HepG2 (cell line): ENCODE data around the gene ASB16. TPM values are rescaled to one million over a fixed set of nuclear protein-coding genes. Genes with fewer than 3 reads are reported as not detected.
A peak's percentile ranks its signal among the peaks of the same experiment; 100 is the strongest.

ENCODE experiments used
- CSRNP1 ChIP-seq: sonication (generic); formaldehyde crosslinking; IDR thresholded peaks from 2 replicates; pipeline ENCODE4 v1.8.1; 2023; ENCODE audit warnings: mild to moderate bottlenecking, missing genetic modification reagents
- FOXK2 ChIP-seq: fragments of 450-650 bp; IDR thresholded peaks from 2 replicates; pipeline ENCODE4 v1.6.1; 2016
- HMGXB3 ChIP-seq: sonication (generic); formaldehyde crosslinking; IDR thresholded peaks from 2 replicates; pipeline ENCODE4 v1.4.0; 2020; ENCODE audit warnings: missing genetic modification reagents, borderline replicate concordance
- ISL2 ChIP-seq: sonication (generic); formaldehyde crosslinking; IDR thresholded peaks from 2 replicates; pipeline ENCODE4 v1.5.0; 2020; ENCODE audit warnings: missing genetic modification reagents
- MEF2D ChIP-seq: sonication (generic); formaldehyde crosslinking; IDR thresholded peaks from 2 replicates; pipeline ENCODE4 v1.5.1; 2020; ENCODE audit warnings: mild to moderate bottlenecking, missing genetic modification reagents
- NCOA1 ChIP-seq: sonication (generic); formaldehyde crosslinking; IDR thresholded peaks from 2 replicates; pipeline ENCODE4 v1.9.0; 2021; ENCODE audit warnings: missing genetic modification reagents
- NFATC3 ChIP-seq: sonication (generic); formaldehyde crosslinking; IDR thresholded peaks from 2 replicates; pipeline ENCODE4 v1.5.1; 2020; ENCODE audit warnings: mild to moderate bottlenecking, missing genetic modification reagents
- NR0B2 ChIP-seq: sonication (generic); formaldehyde crosslinking; IDR thresholded peaks from 2 replicates; pipeline ENCODE4 v1.4.0; 2020; ENCODE audit warnings: mild to moderate bottlenecking, missing genetic modification reagents
- STAT5B ChIP-seq: sonication (generic); formaldehyde crosslinking; IDR thresholded peaks from 2 replicates; pipeline ENCODE4 v1.4.0; 2020; ENCODE audit warnings: missing genetic modification reagents
- TRAFD1 ChIP-seq: sonication (generic); formaldehyde crosslinking; IDR thresholded peaks from 2 replicates; pipeline ENCODE4 v1.5.1; 2020; ENCODE audit warnings: missing genetic modification reagents, mild to moderate bottlenecking, borderline replicate concordance
- ZBTB37 ChIP-seq: sonication (generic); formaldehyde crosslinking; IDR thresholded peaks from 2 replicates; pipeline ENCODE4 v1.4.0; 2020; ENCODE audit warnings: mild to moderate bottlenecking, missing genetic modification reagents
- ZFYVE20 ChIP-seq: sonication (generic); formaldehyde crosslinking; IDR thresholded peaks from 2 replicates; pipeline ENCODE4 v1.8.0; 2023; ENCODE audit warnings: low read depth, mild to moderate bottlenecking, moderate library complexity, missing genetic modification reagents, borderline replicate concordance
- ZNF12 ChIP-seq: sonication (generic); formaldehyde crosslinking; IDR thresholded peaks from 2 replicates; pipeline ENCODE4 v1.5.0; 2020; ENCODE audit warnings: missing genetic modification reagents
- ZNF362 ChIP-seq: sonication (generic); formaldehyde crosslinking; IDR thresholded peaks from 2 replicates; pipeline ENCODE4 v1.4.0; 2020; ENCODE audit warnings: missing genetic modification reagents, mild to moderate bottlenecking, borderline replicate concordance
- ZNF589 ChIP-seq: sonication (generic); formaldehyde crosslinking; conservative IDR thresholded peaks from 2 replicates; pipeline ENCODE4 v1.8.0; 2022; ENCODE audit warnings: mild to moderate bottlenecking, moderate library complexity, missing genetic modification reagents
- ZNF780A ChIP-seq: sonication (generic); formaldehyde crosslinking; IDR thresholded peaks from 2 replicates; pipeline ENCODE4 v1.8.0; 2022; ENCODE audit warnings: mild to moderate bottlenecking, missing genetic modification reagents, moderate library complexity
- ZNF784 ChIP-seq: sonication (generic); formaldehyde crosslinking; IDR thresholded peaks from 2 replicates; pipeline ENCODE4 v1.5.1; 2020; ENCODE audit warnings: missing genetic modification reagents, mild to moderate bottlenecking, borderline replicate concordance
- polyA plus RNA-seq, 8 experiments: library from polyadenylated mRNA; depleted of rRNA in 3 of 8; stranded (reverse) in 7 of 8; unstranded in 1 of 8; fragments of >200 nt; fragmentation: Illumina TruSeq in 4 of 8; extraction: Trizol in 4 of 8; gene quantifications; 2 replicates each; pipeline versions ENCODE4 v1.2.1 to v1.2.3, GENCODE V29; 2011 to 2016; ENCODE audit warnings: low read depth in 4 of 8, missing spikeins in 1 of 8, mixed read lengths in 1 of 8; ENCODE audit not compliant: insufficient read depth in 1 of 8
- total RNA-seq, 5 experiments: library from RNA; depleted of rRNA; stranded (reverse); fragments of >200 nt; fragmentation: Illumina TruSeq; extraction: Trizol; gene quantifications; 2 replicates each; pipeline ENCODE4 v1.2.3, GENCODE V29; 2016; ENCODE audit warnings: low read depth in 1 of 5

The ASB16 gene
- total and polyA plus RNA-seq, 2 of the 13 experiments (the other 11 are each of a cell fraction or from before 2014, with no cell fraction given) = 0.07 TPM; not detected in 1

GRCh38 chr17:44203731-44204440 is 33.4 kb downstream of the ASB16 start (continued):
- TF ChIP-seq ZNF589 (CRISPR knock-in tag) = no peak
- no peak for TF ChIP-seq NFATC3
- TF ChIP-seq TRAFD1 (CRISPR knock-in tag) = no peak
- TF ChIP-seq ZNF784 (CRISPR knock-in tag) = no peak
- TF ChIP-seq ISL2 (CRISPR knock-in tag) = no peak
- no peak for TF ChIP-seq MEF2D (CRISPR knock-in tag)
- no peak for TF ChIP-seq CSRNP1 (CRISPR knock-in tag)
- TF ChIP-seq ZNF362 = no peak
- no peak for TF ChIP-seq HMGXB3 (CRISPR knock-in tag)
- TF ChIP-seq ZBTB37 = no peak
- TF ChIP-seq STAT5B (CRISPR knock-in tag) = no peak
- no peak for TF ChIP-seq ZFYVE20 (CRISPR knock-in tag)
- no peak for TF ChIP-seq FOXK2
- TF ChIP-seq ZNF12 (CRISPR knock-in tag) = no peak
- TF ChIP-seq ZNF780A (CRISPR knock-in tag) = no peak
- no peak for TF ChIP-seq NCOA1
- peak; percentile 59; the same call in 1 of the 2 replicates for TF ChIP-seq NR0B2
